GM18520 (cell line): ENCODE data around the gene ARHGDIA.

Experiments
- ATAC-seq: cut with Tn5 transposase; IDR thresholded peaks from one replicate; pipeline ENCODE4 v1.9.1; 2021; ENCODE audit not compliant: unreplicated experiment

ARHGDIA gene

GRCh38 chr17:81828656-81829055 lies 42.5 kb downstream of the ARHGDIA start:
- no peak for ATAC-seq

GRCh38 chr17:81825841-81826466 lies 45.2 kb downstream of the ARHGDIA start:
- no peak for ATAC-seq

GRCh38 chr17:81824595-81824994 lies 46.5 kb downstream of the ARHGDIA start:
- no peak for ATAC-seq

GRCh38 chr17:81823820-81824550 lies 47.2 kb downstream of the ARHGDIA start:
- no peak for ATAC-seq

- no peak for ATAC-seq
Observed at GRCh38 chr17:81822996-81823819, 47.9 kb downstream of the ARHGDIA start.

GRCh38 chr17:81822312-81822637 lies 48.9 kb downstream of the ARHGDIA start:
- ATAC-seq: no peak

- no peak for ATAC-seq
Observed at GRCh38 chr17:81821603-81822311, 49.4 kb downstream of the ARHGDIA start.

GRCh38 chr17:81821147-81821546 lies 50.0 kb downstream of the ARHGDIA start:
- no peak for ATAC-seq

- ATAC-seq: no peak
Observed at GRCh38 chr17:81819708-81820107, 51.4 kb downstream of the ARHGDIA start.

- no peak for ATAC-seq
Observed at GRCh38 chr17:81817758-81818147, 53.4 kb downstream of the ARHGDIA start.
